ENCODE results near the gene CTIF.

DNA sequence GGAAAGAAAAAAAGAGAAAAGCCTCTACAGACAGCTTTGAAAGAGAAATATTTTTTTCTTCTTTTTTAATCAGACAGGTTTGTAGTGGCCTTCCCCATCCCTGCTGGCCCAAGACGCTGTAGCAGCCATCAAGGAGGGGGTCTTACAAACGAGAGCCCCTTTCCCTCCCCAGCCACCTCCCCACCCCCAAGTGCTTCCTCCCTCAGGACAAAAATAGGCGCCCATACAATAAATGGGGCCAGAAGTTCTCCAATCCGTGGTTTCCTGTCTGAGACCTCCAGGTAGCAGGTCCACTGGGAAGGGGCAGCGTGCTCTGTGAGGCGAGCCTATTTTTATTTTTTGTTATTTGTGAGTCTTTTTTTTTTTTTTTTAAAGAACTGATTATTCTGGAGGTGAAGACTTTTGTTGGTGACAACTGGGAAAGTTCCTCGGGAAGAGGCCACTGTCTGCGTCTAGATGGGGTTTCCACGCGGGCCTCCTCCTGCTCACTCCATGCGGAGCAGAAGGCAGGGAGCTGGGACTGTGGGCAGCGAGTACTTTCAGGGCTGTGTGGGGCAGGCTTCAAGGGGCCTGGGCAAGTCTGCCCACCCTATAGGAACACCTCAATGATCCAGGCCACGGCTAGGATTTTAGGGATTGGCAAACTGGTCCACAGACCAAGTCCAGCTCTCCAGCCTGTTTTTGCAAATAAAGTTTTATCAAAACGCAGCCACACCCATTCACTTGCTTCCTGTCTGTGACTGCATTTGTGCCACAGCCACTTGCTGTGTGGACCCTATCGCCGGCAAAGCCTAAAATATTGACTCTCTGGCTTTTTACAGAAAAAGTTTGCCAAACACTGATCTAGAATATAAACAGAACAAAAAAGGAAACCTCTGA, 139.6 kb downstream of the CTIF start:
- TF ChIP-seq, protein P1, sequence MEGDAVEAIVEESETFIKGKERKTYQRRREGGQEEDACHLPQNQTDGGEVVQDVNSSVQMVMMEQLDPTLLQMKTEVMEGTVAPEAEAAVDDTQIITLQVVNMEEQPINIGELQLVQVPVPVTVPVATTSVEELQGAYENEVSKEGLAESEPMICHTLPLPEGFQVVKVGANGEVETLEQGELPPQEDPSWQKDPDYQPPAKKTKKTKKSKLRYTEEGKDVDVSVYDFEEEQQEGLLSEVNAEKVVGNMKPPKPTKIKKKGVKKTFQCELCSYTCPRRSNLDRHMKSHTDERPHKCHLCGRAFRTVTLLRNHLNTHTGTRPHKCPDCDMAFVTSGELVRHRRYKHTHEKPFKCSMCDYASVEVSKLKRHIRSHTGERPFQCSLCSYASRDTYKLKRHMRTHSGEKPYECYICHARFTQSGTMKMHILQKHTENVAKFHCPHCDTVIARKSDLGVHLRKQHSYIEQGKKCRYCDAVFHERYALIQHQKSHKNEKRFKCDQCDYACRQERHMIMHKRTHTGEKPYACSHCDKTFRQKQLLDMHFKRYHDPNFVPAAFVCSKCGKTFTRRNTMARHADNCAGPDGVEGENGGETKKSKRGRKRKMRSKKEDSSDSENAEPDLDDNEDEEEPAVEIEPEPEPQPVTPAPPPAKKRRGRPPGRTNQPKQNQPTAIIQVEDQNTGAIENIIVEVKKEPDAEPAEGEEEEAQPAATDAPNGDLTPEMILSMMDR (conservative IDR thresholded peaks at IDR 0.05; ENCODE audit: low read length), result no peak
- no peak for TF ChIP-seq EZH2phosphoT487 (IDR thresholded peaks at IDR 0.05; ENCODE audit: borderline replicate concordance, low read depth, low read length)

All from OCI-LY7 (cell line).